GM21576 (cell line): Measurements from ENCODE around the gene TRPV2.
"Not testable (repeated sequence)": the region's sequence is repeated elsewhere in the genome, so short reads cannot be mapped to it uniquely, and the experiment has no call there.

ENCODE experiments used
- ATAC-seq: cut with Tn5 transposase; IDR thresholded peaks from one replicate; pipeline ENCODE4 v1.9.1; 2021; ENCODE audit warnings: mild to moderate bottlenecking, moderate library complexity; ENCODE audit not compliant: unreplicated experiment

The TRPV2 gene

GRCh38 chr17:16435925-16436886 lies 20.8 kb downstream of the TRPV2 start:
- no peak for ATAC-seq

DNA sequence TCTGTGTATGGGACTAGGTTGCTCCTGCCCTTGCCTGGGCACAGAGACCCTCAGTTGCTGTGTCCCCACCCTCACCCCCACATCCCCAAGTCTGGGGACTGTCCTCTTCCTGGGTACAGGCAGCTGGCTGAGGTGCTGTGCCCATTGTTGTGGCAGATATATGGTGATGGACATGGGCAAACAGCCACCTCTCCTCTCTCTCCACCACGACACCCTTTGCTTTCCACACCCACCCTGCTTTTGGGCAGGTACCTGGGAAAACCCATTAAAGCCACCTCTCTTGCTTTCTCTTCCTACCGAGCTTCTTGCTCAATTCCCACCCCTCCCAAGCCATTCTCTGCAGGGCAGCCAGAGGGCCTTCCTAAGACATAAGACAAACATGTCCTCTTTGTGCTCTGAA lies 21.7 kb downstream of the TRPV2 start:
- no peak for ATAC-seq

DNA sequence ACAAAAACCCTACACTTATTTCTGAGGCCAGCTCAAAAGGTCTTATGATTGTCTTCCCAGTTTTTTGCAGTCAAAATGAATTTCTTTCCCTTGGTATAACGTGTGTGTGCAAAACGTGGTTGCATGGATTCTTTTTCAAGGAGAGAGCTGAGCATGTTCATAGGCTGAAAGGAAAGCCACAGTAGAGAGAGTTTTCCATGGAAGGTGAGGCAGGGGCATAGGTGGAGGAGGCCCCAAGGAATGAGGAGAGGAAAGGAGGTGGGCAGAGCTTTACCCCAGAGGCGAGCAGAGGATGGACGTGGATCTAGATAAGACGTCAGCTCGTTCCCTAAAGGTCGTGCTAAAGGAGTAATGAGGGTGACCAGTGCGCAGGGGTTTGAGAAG lies 22.8 kb downstream of the TRPV2 start:
- ATAC-seq: no peak

DNA sequence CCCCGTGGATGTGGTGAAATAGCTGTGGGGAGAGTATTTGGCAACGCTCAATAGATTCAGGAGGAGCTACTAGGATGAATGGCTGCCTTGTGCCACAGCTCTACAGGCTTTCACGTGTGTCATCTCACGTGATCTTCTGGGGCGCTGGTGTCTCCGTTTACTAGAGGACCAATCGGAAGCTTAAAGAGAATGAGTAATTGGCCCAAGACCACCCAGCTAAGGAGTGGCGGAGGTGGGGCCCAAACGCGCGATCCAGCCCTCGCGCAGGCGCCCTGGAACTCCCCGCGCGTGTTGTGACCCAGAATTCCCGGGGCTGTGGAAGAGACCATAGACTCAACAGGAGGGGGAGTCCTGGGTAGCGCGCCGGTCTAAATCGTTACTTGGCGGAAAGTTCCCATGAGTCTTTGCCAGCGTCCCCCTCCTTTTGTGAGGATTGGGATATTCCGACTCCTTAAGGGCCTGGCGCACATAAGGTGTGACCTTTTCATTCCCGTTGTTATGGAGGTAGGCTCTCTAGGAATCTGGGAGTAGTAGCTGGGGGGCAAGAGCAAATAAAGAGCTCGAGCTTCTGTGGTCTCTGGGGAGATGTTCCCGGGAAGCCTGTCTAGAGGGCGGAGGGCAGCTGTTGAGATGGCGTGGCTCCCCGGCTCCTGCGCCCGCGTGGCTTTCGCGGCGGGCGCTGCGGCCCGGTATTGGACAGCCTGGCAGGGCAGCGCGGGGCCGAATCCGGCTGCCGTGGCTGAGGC lies 23.4 kb downstream of the TRPV2 start:
- ATAC-seq: peak; percentile 73

DNA sequence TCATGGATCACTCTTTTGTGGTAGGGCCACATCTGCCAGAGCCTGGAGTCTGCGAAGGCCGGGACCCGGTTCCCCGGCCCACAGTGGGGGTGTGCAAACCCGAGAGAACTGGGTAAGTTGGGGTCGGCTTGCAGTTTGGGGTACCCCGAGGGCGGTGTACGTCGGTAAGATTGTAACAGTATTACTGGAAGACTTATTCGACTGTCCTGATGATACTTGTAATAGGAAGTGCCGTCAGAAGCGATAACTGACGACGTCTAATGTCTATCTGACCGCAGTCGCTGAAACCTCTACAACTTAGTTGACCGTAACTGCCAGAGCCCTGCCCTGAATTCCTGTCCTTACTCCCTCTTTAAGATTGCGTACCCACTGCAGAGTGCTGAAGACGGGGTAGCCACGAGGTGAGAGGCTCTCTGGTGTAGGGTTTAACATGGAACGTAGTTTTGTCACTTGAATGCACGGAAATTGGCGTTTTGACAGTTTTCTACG lies 24.0 kb downstream of the TRPV2 start:
- ATAC-seq: peak; percentile 1

- ATAC-seq: no peak
Observed at GRCh38 chr17:16439811-16440351, 24.5 kb downstream of the TRPV2 start.

DNA sequence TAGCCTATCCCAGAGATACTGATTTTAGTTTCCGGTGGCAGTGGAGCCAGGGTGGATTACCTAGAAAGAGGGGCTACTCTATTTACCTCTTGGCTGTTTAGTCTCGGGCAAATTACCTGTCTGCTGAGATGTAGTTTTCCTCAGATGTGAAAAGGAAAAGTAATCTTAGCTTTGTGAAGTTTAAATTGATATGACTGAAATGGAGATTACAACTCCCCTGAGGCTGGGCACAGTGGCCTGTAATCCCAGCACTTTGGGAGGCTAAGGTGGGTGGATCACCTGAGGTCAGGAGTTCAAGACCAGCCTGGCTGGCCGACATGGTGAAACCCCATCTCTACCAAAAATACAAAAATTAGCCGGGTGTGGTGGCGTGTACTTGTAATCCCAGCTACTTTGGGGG lies 25.0 kb downstream of the TRPV2 start:
- not testable (repeated sequence) for ATAC-seq

DNA sequence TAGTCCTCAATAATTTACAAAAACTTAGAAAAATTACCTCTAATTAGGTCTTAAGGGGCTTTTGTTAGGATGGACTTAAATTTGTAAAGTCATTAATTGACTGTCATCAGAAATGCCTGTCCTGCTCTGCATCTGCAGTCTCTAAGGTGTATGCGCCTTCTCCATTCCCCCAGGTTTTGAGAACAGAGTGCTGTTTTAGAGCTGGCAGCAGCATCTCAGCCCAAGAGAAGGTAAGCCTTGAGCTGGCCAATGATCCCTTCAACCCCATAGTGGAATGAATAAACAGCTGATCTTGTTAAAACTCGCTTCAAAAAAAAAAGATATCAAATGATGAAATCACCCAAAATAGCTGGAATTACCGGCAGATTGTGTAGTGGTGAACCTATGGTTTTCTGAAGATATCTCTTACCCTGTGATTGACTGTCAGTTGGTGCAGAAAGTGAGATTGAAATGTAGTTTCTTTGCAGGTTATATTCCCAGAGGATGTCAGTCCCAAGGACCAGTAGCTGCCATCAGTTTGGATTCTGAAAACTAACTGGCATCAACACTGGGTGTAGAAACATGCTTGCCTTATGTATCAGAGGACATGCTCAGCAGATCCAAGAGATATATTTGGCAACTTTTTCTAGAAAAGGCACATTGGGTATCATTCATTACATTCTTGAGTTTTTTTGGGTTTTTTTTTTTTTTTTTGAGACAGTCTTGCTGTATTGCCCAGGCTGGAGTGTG lies 25.7 kb downstream of the TRPV2 start:
- no peak for ATAC-seq

DNA sequence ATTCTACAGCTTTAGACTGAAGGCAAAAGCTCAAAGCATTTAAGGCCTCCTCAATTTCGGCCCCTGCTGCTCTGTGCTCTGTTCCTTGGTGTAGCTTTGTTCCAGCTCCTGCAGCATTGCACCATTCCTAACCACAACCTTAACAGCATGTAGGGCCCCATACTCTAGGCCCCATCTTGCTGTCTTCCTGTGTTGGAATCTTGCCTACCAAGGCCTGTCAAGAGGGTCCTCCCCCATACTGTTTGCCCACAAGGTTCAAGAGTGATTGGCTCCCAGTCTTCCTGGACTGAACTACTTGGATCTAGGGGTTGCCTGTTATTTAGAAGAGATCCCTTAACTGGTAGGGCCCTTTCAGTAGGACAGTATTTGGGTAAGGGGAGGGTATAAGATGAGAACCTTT lies 26.8 kb downstream of the TRPV2 start:
- no peak for ATAC-seq

GRCh38 chr17:16442594-16443510 lies 27.5 kb downstream of the TRPV2 start:
- no peak for ATAC-seq

GRCh38 chr17:16443511-16444257 lies 28.3 kb downstream of the TRPV2 start:
- no peak for ATAC-seq

GRCh38 chr17:16444258-16444886 lies 29.0 kb downstream of the TRPV2 start:
- ATAC-seq: no peak

DNA sequence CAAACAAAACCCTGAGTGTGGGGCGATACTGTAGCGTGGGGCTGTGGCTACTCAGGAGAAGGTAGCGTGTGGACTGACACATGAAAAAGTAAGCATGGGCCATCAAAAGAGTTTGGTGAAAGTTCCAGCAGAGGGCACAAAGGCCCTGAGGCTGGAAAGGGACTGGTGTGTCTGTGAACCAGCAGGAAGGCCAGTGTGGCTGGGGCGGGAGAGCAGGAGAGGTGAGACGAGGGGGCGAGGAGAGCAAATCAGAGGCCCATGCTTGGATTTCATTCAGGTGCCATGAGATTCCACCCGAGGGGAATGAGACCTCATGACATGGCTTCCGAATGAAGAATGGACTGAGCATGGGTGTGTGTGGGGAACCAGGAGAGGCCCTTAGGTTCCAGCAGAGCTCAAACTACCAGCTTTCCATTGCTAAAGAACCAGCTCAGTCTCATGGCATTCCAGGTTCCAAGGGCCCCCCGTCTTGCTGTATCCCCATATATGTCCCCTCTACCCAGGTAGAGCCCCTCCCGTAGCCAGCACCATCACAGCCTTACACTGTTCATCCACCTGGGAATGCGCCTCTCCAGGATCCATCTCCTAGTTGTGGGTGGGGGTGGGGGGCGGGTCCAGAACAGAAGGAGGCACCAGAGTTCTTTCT lies 31.1 kb downstream of the TRPV2 start:
- no peak for ATAC-seq

DNA sequence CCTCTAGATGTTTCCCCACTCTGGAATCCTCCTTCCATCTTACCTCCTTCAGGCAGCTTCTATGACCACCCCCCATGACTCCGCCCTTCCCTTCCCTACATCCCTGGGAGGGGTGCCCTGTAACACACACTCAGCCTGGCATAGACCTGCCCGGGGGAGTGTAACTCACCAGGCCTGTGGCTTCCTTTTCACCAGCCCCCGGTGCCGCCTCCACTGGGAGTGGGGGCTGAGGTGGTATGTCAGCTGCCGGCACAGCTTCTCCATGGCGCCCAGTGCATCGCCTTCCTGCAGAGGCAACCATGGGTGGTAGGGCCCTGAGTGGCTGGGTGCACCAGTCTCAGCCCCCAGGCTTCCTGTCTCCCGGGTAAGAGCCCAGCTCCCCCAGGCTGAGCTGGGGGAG lies 32.3 kb downstream of the TRPV2 start:
- ATAC-seq: no peak

DNA sequence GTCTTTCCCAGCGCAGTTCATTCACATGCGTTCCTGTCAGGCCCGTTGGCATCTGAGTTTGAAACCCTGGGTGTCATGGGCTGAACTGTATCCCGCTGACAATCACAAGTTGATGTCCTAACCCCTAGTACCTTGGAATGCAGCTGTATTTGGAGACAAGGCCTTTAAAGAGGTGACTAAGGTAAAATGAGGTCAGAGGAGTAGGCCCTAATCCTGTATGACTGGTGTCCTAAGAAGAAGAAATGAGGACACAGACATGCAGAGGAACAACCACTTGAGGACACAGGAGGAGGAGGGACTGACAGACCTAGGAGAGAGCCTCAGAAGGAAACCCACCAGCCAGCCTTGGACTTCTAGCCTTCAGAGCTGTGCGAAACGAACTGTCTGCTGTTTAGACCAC lies 33.1 kb downstream of the TRPV2 start:
- no peak for ATAC-seq

DNA sequence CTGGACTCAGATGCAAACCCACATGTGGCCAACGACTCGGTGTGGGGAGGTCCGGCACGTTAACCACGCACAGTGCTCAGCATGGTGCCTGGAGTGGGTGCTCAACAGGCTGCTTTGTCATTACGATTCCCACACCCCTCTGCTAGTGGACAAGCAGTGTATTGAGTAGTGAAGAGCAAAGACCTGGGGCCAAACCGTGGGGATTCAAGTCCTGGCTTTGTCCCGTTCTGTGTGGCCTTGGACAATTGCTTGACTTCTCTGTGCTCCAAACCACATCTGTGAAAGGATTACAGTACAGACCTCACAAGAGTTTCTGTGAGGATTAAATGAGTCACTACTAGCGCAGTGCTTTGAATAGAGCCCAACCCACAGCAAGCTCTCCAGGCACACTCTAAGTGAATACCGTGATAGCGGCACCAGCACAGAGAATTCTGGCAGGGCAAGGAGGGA lies 33.8 kb downstream of the TRPV2 start:
- ATAC-seq: no peak

- no peak for ATAC-seq
Observed at GRCh38 chr17:16450028-16450427, 34.7 kb downstream of the TRPV2 start.

DNA sequence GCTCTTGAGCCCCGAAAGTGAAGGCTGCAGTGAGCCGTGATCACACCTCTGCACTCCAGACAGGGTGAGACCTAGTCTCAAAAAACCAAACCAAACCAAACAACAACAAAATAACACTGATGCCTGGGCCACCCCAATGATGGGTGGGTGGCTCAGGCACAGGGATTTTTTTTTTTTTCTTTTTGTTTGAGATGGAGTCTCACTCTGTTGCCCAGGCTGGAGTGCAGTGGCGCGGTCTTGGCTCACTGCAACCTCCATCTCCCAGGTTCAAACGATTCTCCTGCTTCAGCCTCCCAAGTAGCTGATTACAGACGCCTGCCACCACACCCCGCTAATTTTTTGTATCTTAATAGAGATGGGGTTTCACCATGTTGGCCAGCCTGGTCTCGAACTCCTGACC lies 36.9 kb downstream of the TRPV2 start:
- not testable (repeated sequence) for ATAC-seq
